Fibroblast of lung (primary cell): Measurements from ENCODE around the gene SPATS2L. TPM values are rescaled to one million over a fixed set of nuclear protein-coding genes. Genes with fewer than 3 reads are reported as not detected.

ENCODE experiments used
- DNase-seq, 2 donors: peaks; one replicate each; pipeline versions ENCODE4 v3.0.0 to v3.0.0-alpha.2; 2010; ENCODE audit warnings: low read depth in 2 of 2
- H2AFZ ChIP-seq: 2 replicates; pipeline ENCODE4 v1.5.1; 2012; ENCODE audit warnings: low read length, control low read depth, inconsistent platforms
- H3K27ac ChIP-seq: 2 replicates; pipeline ENCODE4 v1.5.1; 2011; ENCODE audit warnings: low read length, control low read depth; ENCODE audit not compliant: insufficient read depth
- H3K27me3 ChIP-seq: 2 replicates; pipeline ENCODE4 v1.5.1; 2011; ENCODE audit warnings: mild to moderate bottlenecking, low read length; ENCODE audit not compliant: control insufficient read depth, insufficient read depth
- H3K36me3 ChIP-seq: 2 replicates; pipeline ENCODE4 v1.5.1; 2011; ENCODE audit warnings: low read length; ENCODE audit not compliant: control insufficient read depth, insufficient read depth
- H3K4me1 ChIP-seq: 2 replicates; pipeline ENCODE4 v1.5.1; 2011; ENCODE audit warnings: low read length; ENCODE audit not compliant: control insufficient read depth, insufficient read depth; ENCODE audit errors: extremely low read depth
- H3K4me2 ChIP-seq: 2 replicates; pipeline ENCODE4 v1.5.1; 2011; ENCODE audit warnings: low read length, control low read depth; ENCODE audit not compliant: insufficient read depth; ENCODE audit errors: extremely low read depth
- H3K4me3 ChIP-seq, 4 experiments: fragments of 200-600 bp in 1 of 4; sonication (generic) in 1 of 4; replicated peaks in 1 of 4; 2 replicates each; pipeline ENCODE4 v1.5.1; 2011 to 2016; ENCODE audit warnings: low read length in 4 of 4, low read depth in 3 of 4, mild to moderate bottlenecking in 3 of 4, control low read depth in 2 of 4, inconsistent platforms in 1 of 4, mixed read lengths in 1 of 4; ENCODE audit not compliant: insufficient read depth in 1 of 4; ENCODE audit errors: control extremely low read depth in 1 of 4
- H3K79me2 ChIP-seq: 2 replicates; pipeline ENCODE4 v1.5.1; 2012; ENCODE audit warnings: mild to moderate bottlenecking, low read length, inconsistent platforms; ENCODE audit not compliant: control insufficient read depth, insufficient read depth
- H3K9ac ChIP-seq: 2 replicates; pipeline ENCODE4 v1.5.1; 2011; ENCODE audit warnings: mild to moderate bottlenecking, low read length, control low read depth; ENCODE audit not compliant: insufficient read depth
- H3K9me3 ChIP-seq: 2 replicates; pipeline ENCODE4 v1.5.1; 2012; ENCODE audit warnings: low read depth, low read length; ENCODE audit not compliant: control insufficient read depth, insufficient read depth
- H4K20me1 ChIP-seq: 2 replicates; pipeline ENCODE4 v1.5.1; 2011; ENCODE audit warnings: low read length; ENCODE audit not compliant: control insufficient read depth, insufficient read depth; ENCODE audit errors: extremely low read depth
- EZH2 ChIP-seq: IDR thresholded peaks from 2 replicates; pipeline ENCODE4 v1.5.1; 2012; ENCODE audit warnings: low read length, control low read depth, mild to moderate bottlenecking; ENCODE audit errors: missing control alignments
- polyA plus RNA-seq, 2 donors: library from polyadenylated mRNA; depleted of rRNA in 1 of 2; stranded (reverse) in 1 of 2; unstranded in 1 of 2; fragments of >200 nt; gene quantifications; 2 replicates each; pipeline ENCODE4 v1.2.1, GENCODE V29; 2011 to 2012; ENCODE audit warnings: missing spikeins in 1 of 2
- total RNA-seq: library from RNA; depleted of rRNA; stranded (reverse); fragments of >200 nt; gene quantifications from 2 replicates; pipeline ENCODE4 v1.2.1, GENCODE V29; 2014
- TF ChIP-seq, protein P1 (sequence below), 2 donors: IDR thresholded peaks in 1 of 2; conservative IDR thresholded peaks in 1 of 2; 1 replicate in 1 of 2; 2 replicates in 1 of 2; pipeline ENCODE4 v1.5.1; 2011 to 2012; ENCODE audit warnings: low read length in 2 of 2, control low read depth in 1 of 2, inconsistent platforms in 1 of 2, low read depth in 1 of 2, mild to moderate bottlenecking in 1 of 2

The SPATS2L gene
- total and polyA plus RNA-seq, 2 donors (not counting 1 experiment from before 2014, with no cell fraction given): 73.8 to 291 TPM

DNA sequence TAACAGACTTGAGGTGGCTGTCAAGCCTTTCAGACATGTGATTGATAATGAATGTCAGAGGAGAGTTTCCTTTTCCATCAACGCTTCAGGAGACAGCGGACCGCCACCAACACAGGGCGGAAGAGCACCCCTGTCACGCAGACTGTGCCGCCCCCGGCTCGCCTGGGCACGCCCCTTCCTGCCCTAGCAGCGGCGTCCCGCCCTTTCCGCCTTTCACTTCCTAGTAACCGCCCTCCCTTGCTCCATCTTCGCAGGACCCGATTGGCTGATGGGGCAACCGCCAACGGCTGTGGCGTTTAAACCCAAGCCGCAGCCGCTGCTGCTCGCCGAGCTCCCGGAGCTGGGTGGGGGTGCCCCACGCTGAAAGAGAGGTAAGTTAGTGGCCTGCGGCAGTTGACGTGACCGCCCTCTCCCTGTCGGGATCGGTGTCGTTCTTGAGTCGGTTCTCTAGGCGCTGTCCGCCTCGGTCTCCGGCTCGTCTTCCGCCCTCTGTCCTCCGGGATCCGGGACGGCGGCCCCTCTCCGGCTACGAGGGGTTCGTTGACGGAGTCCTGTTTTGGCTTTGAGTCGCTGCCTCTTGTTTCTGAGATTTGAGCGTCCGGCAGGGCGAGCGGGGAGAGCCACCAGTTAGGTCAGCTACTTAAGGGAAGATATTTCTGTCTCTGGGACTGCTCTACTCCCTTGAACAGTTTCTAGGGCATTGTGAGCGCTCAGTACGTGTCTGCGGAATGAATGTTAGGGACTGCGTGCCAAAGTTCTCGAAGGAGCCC, 219.6 kb downstream of the SPATS2L start, which contains the start of gene SGO2:
TSS of gene SGO2 (plus strand) at position 326 of the 770 bp plus-strand sequence. CDS start 6,769 bp downstream, outside the sequence.
- peaks cover 49% of the 10 kb centered on the region for H3K79me2 ChIP-seq
- no peaks in the 10 kb centered on the region for H3K36me3 ChIP-seq
- H3K9me3 ChIP-seq: no peaks in the 10 kb centered on the region
- TF ChIP-seq EZH2: no peak
- TF ChIP-seq, protein P1, sequence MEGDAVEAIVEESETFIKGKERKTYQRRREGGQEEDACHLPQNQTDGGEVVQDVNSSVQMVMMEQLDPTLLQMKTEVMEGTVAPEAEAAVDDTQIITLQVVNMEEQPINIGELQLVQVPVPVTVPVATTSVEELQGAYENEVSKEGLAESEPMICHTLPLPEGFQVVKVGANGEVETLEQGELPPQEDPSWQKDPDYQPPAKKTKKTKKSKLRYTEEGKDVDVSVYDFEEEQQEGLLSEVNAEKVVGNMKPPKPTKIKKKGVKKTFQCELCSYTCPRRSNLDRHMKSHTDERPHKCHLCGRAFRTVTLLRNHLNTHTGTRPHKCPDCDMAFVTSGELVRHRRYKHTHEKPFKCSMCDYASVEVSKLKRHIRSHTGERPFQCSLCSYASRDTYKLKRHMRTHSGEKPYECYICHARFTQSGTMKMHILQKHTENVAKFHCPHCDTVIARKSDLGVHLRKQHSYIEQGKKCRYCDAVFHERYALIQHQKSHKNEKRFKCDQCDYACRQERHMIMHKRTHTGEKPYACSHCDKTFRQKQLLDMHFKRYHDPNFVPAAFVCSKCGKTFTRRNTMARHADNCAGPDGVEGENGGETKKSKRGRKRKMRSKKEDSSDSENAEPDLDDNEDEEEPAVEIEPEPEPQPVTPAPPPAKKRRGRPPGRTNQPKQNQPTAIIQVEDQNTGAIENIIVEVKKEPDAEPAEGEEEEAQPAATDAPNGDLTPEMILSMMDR (conservative IDR thresholded peaks at IDR 0.05 in 1 of 2, IDR thresholded peaks at IDR 0.05 in 1 of 2; ENCODE audit: low read depth in 1 of 2, low read length in 2 of 2): no peak
- peak within 1 kb of the TSS; percentile 98 for H2AFZ ChIP-seq
- peak; percentile 90 to 92 for DNase-seq
- H3K9ac ChIP-seq: peak within 1 kb of the TSS; percentile 68
- H3K4me1 ChIP-seq: peaks cover 8% of the 10 kb centered on the region
- peak within 1 kb of the TSS; percentile 57 for H3K27ac ChIP-seq
- no peaks in the 10 kb centered on the region for H4K20me1 ChIP-seq
- peak within 1 kb of the TSS; percentile 67 to 88 (median 83) for H3K4me3 ChIP-seq
- peak within 1 kb of the TSS; percentile 93 for H3K4me2 ChIP-seq
- H3K27me3 ChIP-seq: no peaks in the 10 kb centered on the region

DNA sequence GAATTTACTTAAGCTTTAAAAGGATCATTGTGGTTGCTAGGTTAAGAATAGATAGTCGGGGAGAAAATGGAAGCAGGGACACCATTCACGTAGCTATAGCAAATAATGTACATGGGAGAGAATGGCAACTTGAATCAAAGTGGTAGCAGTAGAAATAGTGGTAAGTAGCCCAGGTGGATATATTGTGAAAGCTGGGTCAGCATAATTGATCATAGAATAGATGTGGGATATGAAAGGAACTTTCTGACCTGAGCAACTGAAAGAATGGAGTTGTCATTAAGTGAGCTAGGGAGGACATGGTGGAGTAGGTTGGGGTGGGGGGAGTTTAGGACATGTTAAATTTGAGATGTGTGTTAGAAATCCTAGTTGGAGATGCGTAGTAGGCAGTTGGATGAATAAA, 221.7 kb downstream of the SPATS2L start:
- Histone ChIP-seq H3K4me3 (no peak overlapping the region), H4K20me1 (no peaks in the 10 kb centered on the region), H2AFZ (no peak overlapping the region), H3K27ac (no peak overlapping the region), H3K9me3 (no peaks in the 10 kb centered on the region), H3K9ac (no peak overlapping the region), H3K36me3 (peaks cover 1% of the 10 kb centered on the region), H3K27me3 (no peaks in the 10 kb centered on the region), H3K79me2 (peaks cover 64% of the 10 kb centered on the region), H3K4me2 (peak overlapping the region; percentile 27), H3K4me1 (peaks cover 8% of the 10 kb centered on the region)
- no peak for DNase-seq
- no peak for TF ChIP-seq EZH2
- TF ChIP-seq, protein P1 (conservative IDR thresholded peaks at IDR 0.05 in 1 of 2, IDR thresholded peaks at IDR 0.05 in 1 of 2; ENCODE audit: low read depth in 1 of 2, low read length in 2 of 2): no peak

Other genes with a start within 250 kb of the SPATS2L start
- gene KCTD18, start 203.4 kb downstream of the SPATS2L start, total RNA-seq: 24.9 and 29.4 TPM in 2 replicates
- 9.9 and 14.0 TPM in 2 replicates for gene KCTD18, start 203.4 kb downstream of the SPATS2L start, polyA plus RNA-seq
- gene SGO2, start 219.5 kb downstream of the SPATS2L start, total RNA-seq: 2.8 and 5.4 TPM in 2 replicates
- gene SGO2, start 219.5 kb downstream of the SPATS2L start, polyA plus RNA-seq: 6.9 and 15.5 TPM in 2 replicates